Gastroesophageal sphincter (tissue), 4 donors: Measurements from ENCODE around the gene LIMD2. TPM values are rescaled to one million over a fixed set of nuclear protein-coding genes. Genes with fewer than 3 reads are reported as not detected.
A peak's percentile ranks its signal among the peaks of the same experiment; 100 is the strongest.

Experiments
- ATAC-seq: fragments of 150-250 bp; one replicate; pipeline ENCODE4 v1.9.1; 2016; ENCODE audit warnings: mild to moderate bottlenecking, moderate library complexity
- H3K27ac ChIP-seq, 4 donors: fragments of 200-600 bp; sonication (generic) in 3 of 4; 1 replicate in 3 of 4; 2 replicates in 1 of 4; pipeline ENCODE4 v1.5.1; 2016 to 2019
- H3K27me3 ChIP-seq: fragments of 200-600 bp; sonication (generic); one replicate; pipeline ENCODE4 v1.5.1; 2019
- H3K36me3 ChIP-seq, 2 donors: fragments of 200-600 bp; sonication (generic); one replicate each; pipeline ENCODE4 v1.5.1; 2019; ENCODE audit warnings: control low read depth in 1 of 2
- H3K4me1 ChIP-seq, 3 donors: fragments of 200-600 bp; sonication (generic); 1 replicate in 2 of 3; 2 replicates in 1 of 3; pipeline ENCODE4 v1.5.1; 2016 to 2019; ENCODE audit warnings: control low read depth in 2 of 3
- H3K4me3 ChIP-seq, 2 donors: fragments of 200-600 bp; sonication (generic); one replicate each; pipeline ENCODE4 v1.5.1; 2019; ENCODE audit warnings: mild to moderate bottlenecking in 1 of 2, moderate library complexity in 1 of 2
- H3K9me3 ChIP-seq, 3 donors: fragments of 200-600 bp; sonication (generic); one replicate each; pipeline ENCODE4 v1.5.1; 2017 to 2019; ENCODE audit warnings: control low read depth in 2 of 3
- EP300 ChIP-seq: sonication (generic); formaldehyde crosslinking; IDR thresholded peaks from one replicate; pipeline ENCODE4 v1.6.1; 2017; ENCODE audit warnings: antibody characterized with exemption, mild to moderate bottlenecking
- POLR2A ChIP-seq, 2 donors: fragments of 450-650 bp; IDR thresholded peaks; one replicate each; pipeline ENCODE4 v1.6.1; 2017; ENCODE audit warnings: antibody characterized with exemption in 2 of 2, mild to moderate bottlenecking in 2 of 2, moderate library complexity in 1 of 2
- POLR2AphosphoS5 ChIP-seq: sonication (generic); formaldehyde crosslinking; IDR thresholded peaks from one replicate; pipeline ENCODE4 v1.6.1; 2017; ENCODE audit warnings: antibody characterized with exemption
- WGBS, 2 donors: methylation state at CpG; one replicate each; pipeline ENCODE4 v1.1.5; 2018; ENCODE audit warnings: low coverage in 1 of 2; 5-methylcytosine and 5-hydroxymethylcytosine counted together
- total RNA-seq, 4 donors: library from RNA; depleted of rRNA; stranded (reverse); fragments of >200 nt; gene quantifications; one replicate each; pipeline ENCODE4 v1.1.0, GENCODE V29; 2016
- TF ChIP-seq, protein P1 (sequence below), 4 experiments: fragments of 200-600 bp in 2 of 4; fragments of 450-650 bp in 2 of 4; sonication (generic) in 1 of 4; IDR thresholded peaks; one replicate each; pipeline ENCODE4 v1.5.1; 2017 to 2019; ENCODE audit warnings: antibody characterized with exemption in 4 of 4, mild to moderate bottlenecking in 2 of 4, moderate library complexity in 2 of 4

LIMD2 gene
- total RNA-seq, 4 donors from 2014 or later = 2.3 to 11.0 (median 6.7) TPM

DNA sequence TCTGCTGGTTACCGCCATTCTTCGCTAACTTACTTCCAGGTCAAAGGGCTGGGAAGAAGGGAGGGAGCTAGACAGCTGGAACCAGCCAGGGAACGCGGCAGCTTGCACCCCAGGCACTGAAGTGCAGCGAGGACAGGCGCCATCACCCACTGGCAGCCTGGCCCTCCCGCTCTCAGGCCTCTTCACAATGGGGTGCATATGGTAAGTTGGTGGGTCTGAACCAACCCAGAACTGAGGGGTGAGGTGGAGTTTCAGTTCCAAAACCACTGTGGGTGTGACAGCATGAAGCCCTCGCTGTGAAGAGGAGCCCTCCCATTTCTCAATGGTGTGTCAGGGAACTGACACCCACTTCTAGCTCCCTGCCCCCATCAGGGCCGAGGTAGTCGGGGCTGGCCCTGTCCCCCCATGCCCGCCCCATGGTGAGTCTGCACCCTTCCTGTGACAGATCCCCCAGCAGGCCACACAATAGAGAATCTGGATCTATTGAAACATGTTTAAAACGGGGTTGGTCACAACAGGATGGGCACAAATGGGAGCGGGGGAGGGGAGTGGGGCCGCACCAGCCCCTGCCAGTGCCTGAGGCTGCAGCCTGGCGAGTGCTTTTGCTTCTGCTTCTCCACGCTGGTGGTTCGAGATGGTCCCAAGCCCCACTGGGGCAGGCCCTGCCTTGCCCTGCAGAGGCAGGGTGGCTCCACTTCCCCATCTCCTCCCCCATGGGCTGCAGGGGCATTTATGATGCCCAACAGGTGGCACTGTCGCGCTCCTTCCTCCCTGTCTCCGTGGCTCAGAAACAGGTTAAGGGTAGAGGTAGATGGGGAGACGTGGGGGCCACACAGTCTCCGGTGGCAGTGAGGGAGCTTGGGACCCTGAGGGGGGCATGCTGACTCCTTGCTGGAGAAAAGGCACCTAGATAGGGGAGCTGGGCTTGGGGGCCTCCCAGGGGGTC, 2.3 kb downstream of the LIMD2 start:
- no peak for TF ChIP-seq POLR2AphosphoS5
- TF ChIP-seq EP300 = no peak
- TF ChIP-seq, protein P1, sequence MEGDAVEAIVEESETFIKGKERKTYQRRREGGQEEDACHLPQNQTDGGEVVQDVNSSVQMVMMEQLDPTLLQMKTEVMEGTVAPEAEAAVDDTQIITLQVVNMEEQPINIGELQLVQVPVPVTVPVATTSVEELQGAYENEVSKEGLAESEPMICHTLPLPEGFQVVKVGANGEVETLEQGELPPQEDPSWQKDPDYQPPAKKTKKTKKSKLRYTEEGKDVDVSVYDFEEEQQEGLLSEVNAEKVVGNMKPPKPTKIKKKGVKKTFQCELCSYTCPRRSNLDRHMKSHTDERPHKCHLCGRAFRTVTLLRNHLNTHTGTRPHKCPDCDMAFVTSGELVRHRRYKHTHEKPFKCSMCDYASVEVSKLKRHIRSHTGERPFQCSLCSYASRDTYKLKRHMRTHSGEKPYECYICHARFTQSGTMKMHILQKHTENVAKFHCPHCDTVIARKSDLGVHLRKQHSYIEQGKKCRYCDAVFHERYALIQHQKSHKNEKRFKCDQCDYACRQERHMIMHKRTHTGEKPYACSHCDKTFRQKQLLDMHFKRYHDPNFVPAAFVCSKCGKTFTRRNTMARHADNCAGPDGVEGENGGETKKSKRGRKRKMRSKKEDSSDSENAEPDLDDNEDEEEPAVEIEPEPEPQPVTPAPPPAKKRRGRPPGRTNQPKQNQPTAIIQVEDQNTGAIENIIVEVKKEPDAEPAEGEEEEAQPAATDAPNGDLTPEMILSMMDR (IDR thresholded peaks at IDR 0.05) = peak in 3 of 4 experiments; percentile 35 to 52 (median 44)
- Histone ChIP-seq H3K9me3 (no peaks in the 10 kb centered on the region), H3K27ac (peak overlapping the region in 3 of 4 donors; percentile 76 to 78 (median 77)), H3K27me3 (no peaks in the 10 kb centered on the region), H3K4me3 (peak overlapping the region in 1 of 2 donors; percentile 72), H3K36me3 (peaks cover 0 to 30% of the 10 kb centered on the region in 2 donors), H3K4me1 (peaks cover 0 to 70% (median 19%) of the 10 kb centered on the region in 3 donors)
- no peak for ATAC-seq
- no CpG with 5 or more reads among the region's 22 CpGs for WGBS, 2 donors

DNA sequence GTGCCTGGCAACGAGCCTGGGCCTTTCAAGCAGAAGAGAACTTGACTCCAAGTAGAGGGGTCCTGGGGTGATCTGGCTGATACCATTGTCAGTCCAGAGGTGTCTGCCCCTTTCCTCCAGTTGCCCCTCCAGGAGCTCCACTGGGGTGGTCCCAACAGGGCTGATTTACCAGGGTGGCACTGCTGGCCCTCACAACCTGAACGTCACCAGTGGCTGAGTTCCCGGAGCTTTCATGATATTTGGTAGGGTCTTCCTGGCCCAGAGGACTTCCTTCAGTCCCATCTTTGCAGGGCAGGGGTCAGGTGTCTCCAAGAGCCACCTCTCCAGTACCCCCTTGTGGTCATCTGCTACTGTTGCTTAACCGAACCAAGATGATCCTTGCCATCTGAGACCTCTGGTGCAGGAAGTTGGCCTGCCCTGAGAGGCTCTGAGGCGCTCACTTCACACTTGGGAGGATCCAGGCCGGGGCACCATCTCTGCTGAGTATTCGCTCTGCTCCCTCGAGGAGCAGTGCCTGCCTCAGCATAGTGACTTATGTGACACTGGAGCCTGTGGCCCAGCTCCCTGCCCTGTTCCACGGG, 3.5 kb downstream of the LIMD2 start:
- H3K4me1 ChIP-seq = peaks cover 0 to 64% (median 18%) of the 10 kb centered on the region in 3 donors
- H3K27ac ChIP-seq = peak overlapping the region in 3 of 4 donors; percentile 76 to 78 (median 77)
- H3K4me3 ChIP-seq = no peak overlapping the region
- whole genome bisulfite sequencing, 2 donors = 50 to 100% methylated on average over 1 to 2 of the region's 9 CpGs
- no peak for ATAC-seq
- no peaks in the 10 kb centered on the region for H3K9me3 ChIP-seq
- H3K36me3 ChIP-seq = peaks cover 0 to 40% of the 10 kb centered on the region in 2 donors
- TF ChIP-seq, protein P1 (IDR thresholded peaks at IDR 0.05) = peak in 2 of 4 experiments; percentile 33 to 43
- no peak for TF ChIP-seq EP300
- no peak for TF ChIP-seq POLR2A (IDR thresholded peaks at IDR 0.05)
- H3K27me3 ChIP-seq = no peaks in the 10 kb centered on the region

DNA sequence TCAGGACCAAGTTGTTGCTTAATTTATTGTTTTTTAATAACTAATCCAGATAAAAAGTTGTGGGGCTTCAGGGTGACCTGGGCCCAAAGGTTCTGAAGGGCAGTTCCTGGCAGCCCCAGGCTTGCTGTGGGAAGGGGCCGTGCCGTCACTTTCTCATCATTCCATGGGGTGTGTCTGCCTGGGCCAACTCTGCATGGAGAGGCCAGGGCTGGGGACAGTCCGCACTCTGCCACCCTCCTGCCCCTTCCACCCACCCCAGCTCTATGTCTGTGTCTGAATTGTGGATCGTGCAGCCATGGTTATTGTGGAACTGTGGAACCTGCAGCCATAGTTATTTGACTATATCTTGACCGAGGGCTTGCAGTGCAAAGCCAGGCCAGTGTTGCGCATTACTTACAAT, 4.0 kb downstream of the LIMD2 start:
- H3K9me3 ChIP-seq = no peaks in the 10 kb centered on the region
- H3K27me3 ChIP-seq = no peaks in the 10 kb centered on the region
- ATAC-seq = no peak
- 67 to 80% methylated on average over 1 to 2 of the region's 6 CpGs for WGBS, 2 donors
- TF ChIP-seq, protein P1 (IDR thresholded peaks at IDR 0.05) = no peak
- no peak for TF ChIP-seq POLR2A (IDR thresholded peaks at IDR 0.05)
- no peak for TF ChIP-seq POLR2AphosphoS5
- TF ChIP-seq EP300 = no peak
- H3K4me3 ChIP-seq = no peak overlapping the region
- H3K27ac ChIP-seq = peak overlapping the region in 1 of 4 donors; percentile 78
- H3K36me3 ChIP-seq = peaks cover 0 to 46% of the 10 kb centered on the region in 2 donors
- H3K4me1 ChIP-seq = peaks cover 0 to 58% (median 12%) of the 10 kb centered on the region in 3 donors

DNA sequence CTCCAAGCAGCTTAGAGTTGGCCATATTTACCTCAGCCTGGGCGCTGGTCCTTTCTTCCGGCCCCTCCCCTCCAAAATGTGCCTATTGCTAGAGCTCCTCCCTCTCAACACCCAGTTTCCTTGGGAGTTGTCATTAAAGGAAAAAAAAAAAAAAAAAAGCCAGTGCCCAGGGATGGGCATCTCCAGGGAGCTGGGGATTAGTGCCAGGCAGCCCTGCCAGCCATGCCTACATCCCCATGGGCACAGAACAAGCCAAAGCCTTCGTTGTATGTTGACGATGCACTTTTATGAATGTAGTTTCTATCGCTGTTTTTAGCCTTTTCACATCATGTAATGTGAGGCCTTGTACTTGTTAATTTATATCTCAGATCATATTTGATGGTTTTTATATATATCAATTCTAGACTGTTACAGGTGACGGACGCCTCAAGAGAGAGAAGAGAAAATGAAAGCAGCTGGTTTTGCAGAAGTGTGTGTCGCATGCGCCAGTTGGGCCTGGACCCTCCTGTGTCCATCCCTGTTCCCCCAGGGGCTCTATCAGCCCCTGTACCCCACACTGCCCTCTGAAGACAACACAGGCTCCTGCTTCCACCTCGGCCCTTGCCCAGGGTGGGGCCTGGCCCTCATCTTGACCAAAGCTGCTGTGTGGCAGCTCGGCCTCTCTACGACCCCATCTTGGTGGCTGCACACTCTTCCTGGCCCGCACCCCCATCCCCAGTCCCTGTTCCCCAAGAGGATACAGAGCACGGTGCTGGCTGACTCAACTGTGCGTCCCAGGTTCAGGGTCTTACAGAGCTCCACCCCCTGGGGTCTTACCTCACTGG, 4.8 kb downstream of the LIMD2 start:
- H3K4me1 ChIP-seq = peaks cover 0 to 50% (median 8%) of the 10 kb centered on the region in 3 donors
- WGBS, 2 donors = 77 to 98% methylated on average over 4 to 14 of the region's 15 CpGs
- peak overlapping the region in 2 of 4 donors; percentile 3 to 78 for H3K27ac ChIP-seq
- no peak for TF ChIP-seq EP300
- TF ChIP-seq POLR2AphosphoS5 = no peak
- TF ChIP-seq POLR2A (IDR thresholded peaks at IDR 0.05) = no peak
- TF ChIP-seq, protein P1 (IDR thresholded peaks at IDR 0.05) = no peak
- no peaks in the 10 kb centered on the region for H3K27me3 ChIP-seq
- no peaks in the 10 kb centered on the region for H3K9me3 ChIP-seq
- ATAC-seq = no peak
- no peak overlapping the region for H3K4me3 ChIP-seq
- H3K36me3 ChIP-seq = peaks cover 0 to 53% of the 10 kb centered on the region in 2 donors
